IMR-90 (cell line): ENCODE measurements around the gene SLC25A38. TPM values are rescaled to one million over a fixed set of nuclear protein-coding genes. Genes with fewer than 3 reads are reported as not detected.

Experiments
- ATAC-seq: fragments of 200-7000 bp; cut with Tn5 transposase; 2 replicates; pipeline ENCODE4 v1.9.1; 2020; ENCODE audit warnings: low read depth, mild to moderate bottlenecking, moderate library complexity
- BruUV-seq: library from RNA; stranded (reverse); fragments of 400-500 nt; replicated peaks from 2 replicates; lab custom pipeline; 2021; lab: Mats Ljungman, UMichigan
- CTCF ChIA-PET: fragments of 300-600 bp; formaldehyde crosslinking; extraction: SDS; loops from one replicate; lab custom pipeline; 2021; ENCODE audit warnings: antibody characterized with exemption; lab: Yijun Ruan, JAX
- POLR2A ChIA-PET: fragments of 300-600 bp; sonication (Branson Sonifier 250); formaldehyde crosslinking; loops from one replicate; lab custom pipeline; 2022; ENCODE audit warnings: antibody characterized with exemption; ENCODE audit not compliant: unreplicated experiment; lab: Charles Lee
- DNase-seq: peaks from one replicate; pipeline ENCODE4 v3.0.0; 2013
- H2AFZ ChIP-seq: replicated peaks from 2 replicates; pipeline ENCODE3; 2013; ENCODE audit warnings: low read length, mild to moderate bottlenecking; ENCODE audit not compliant: poor library complexity
- H2AK5ac ChIP-seq: 2 replicates; pipeline ENCODE4 v1.6.1; 2013; ENCODE audit warnings: low read depth, low read length, inconsistent platforms
- H2AK9ac ChIP-seq: replicated peaks from 2 replicates; pipeline ENCODE3; 2013; ENCODE audit warnings: mild to moderate bottlenecking, low read depth, low read length, moderate library complexity; ENCODE audit not compliant: poor library complexity
- H2BK120ac ChIP-seq: 2 replicates; pipeline ENCODE4 v1.6.1; 2013; ENCODE audit warnings: low read depth, low read length, inconsistent platforms
- H2BK15ac ChIP-seq: 3 replicates; pipeline ENCODE4 v1.6.1; 2013; ENCODE audit warnings: low read depth, low read length, inconsistent platforms
- H2BK20ac ChIP-seq: 2 replicates; pipeline ENCODE4 v1.6.1; 2013; ENCODE audit warnings: low read depth, mild to moderate bottlenecking, inconsistent platforms, low read length, moderate library complexity
- H2BK5ac ChIP-seq: 2 replicates; pipeline ENCODE4 v1.6.1; 2013; ENCODE audit warnings: mild to moderate bottlenecking, low read depth, low read length, inconsistent platforms; ENCODE audit not compliant: poor library complexity, severe bottlenecking
- H3K14ac ChIP-seq: replicated peaks from 2 replicates; pipeline ENCODE4 v1.6.1; 2013; ENCODE audit warnings: low read depth, low read length, inconsistent platforms
- H3K18ac ChIP-seq: 2 replicates; pipeline ENCODE4 v1.6.1; 2013; ENCODE audit warnings: low read depth, low read length, control low read depth
- H3K23ac ChIP-seq: 2 replicates; pipeline ENCODE4 v1.6.1; 2013; ENCODE audit warnings: low read depth, low read length, inconsistent platforms
- H3K27ac ChIP-seq: 2 replicates; pipeline ENCODE4 v1.5.1; 2013; ENCODE audit warnings: mild to moderate bottlenecking, control low read depth, low read length; ENCODE audit not compliant: insufficient read depth
- H3K27me3 ChIP-seq: 2 replicates; pipeline ENCODE4 v1.6.1; 2013; ENCODE audit warnings: low read length; ENCODE audit not compliant: control insufficient read depth, insufficient read depth
- H3K36me3 ChIP-seq: 2 replicates; pipeline ENCODE4 v1.6.1; 2013; ENCODE audit warnings: low read length, mixed read lengths; ENCODE audit not compliant: control insufficient read depth, insufficient read depth
- H3K4ac ChIP-seq: 2 replicates; pipeline ENCODE4 v1.6.1; 2013; ENCODE audit warnings: low read depth, low read length, inconsistent platforms
- H3K4me1 ChIP-seq: 2 replicates; pipeline ENCODE4 v1.6.1; 2013; ENCODE audit warnings: low read length, mixed read lengths; ENCODE audit not compliant: control insufficient read depth, insufficient read depth
- H3K4me2 ChIP-seq: 2 replicates; pipeline ENCODE4 v1.6.1; 2013; ENCODE audit warnings: low read depth, mild to moderate bottlenecking, control low read depth, low read length, moderate library complexity
- H3K4me3 ChIP-seq: 2 replicates; pipeline ENCODE4 v1.5.1; 2013; ENCODE audit warnings: low read depth, mild to moderate bottlenecking, control low read depth, low read length, moderate library complexity; ENCODE audit not compliant: insufficient read depth
- H3K56ac ChIP-seq: 2 replicates; pipeline ENCODE4 v1.6.1; 2013; ENCODE audit warnings: low read length, inconsistent platforms; ENCODE audit not compliant: insufficient read depth; ENCODE audit errors: extremely low read depth
- H3K79me1 ChIP-seq, 2 experiments: 2 replicates each; pipeline ENCODE4 v1.6.1; 2013; ENCODE audit warnings: low read length in 2 of 2, inconsistent platforms in 1 of 2, low read depth in 1 of 2
- H3K9ac ChIP-seq: 2 replicates; pipeline ENCODE4 v1.6.1; 2013; ENCODE audit warnings: low read depth, low read length, control low read depth
- H3K9me1 ChIP-seq: 2 replicates; pipeline ENCODE4 v1.6.1; 2013; ENCODE audit warnings: low read length, inconsistent platforms; ENCODE audit not compliant: insufficient read depth
- H3K9me3 ChIP-seq: 2 replicates; pipeline ENCODE4 v1.6.1; 2013; ENCODE audit warnings: low read length; ENCODE audit not compliant: control insufficient read depth, insufficient read depth
- H4K20me1 ChIP-seq: 2 replicates; pipeline ENCODE4 v1.6.1; 2013; ENCODE audit warnings: low read length, inconsistent platforms; ENCODE audit not compliant: insufficient read depth
- H4K5ac ChIP-seq: 2 replicates; pipeline ENCODE4 v1.6.1; 2013; ENCODE audit warnings: mild to moderate bottlenecking, low read depth, low read length, control low read depth
- H4K8ac ChIP-seq, 2 experiments: 2 replicates each; pipeline ENCODE4 v1.6.1; 2013; ENCODE audit warnings: low read depth in 2 of 2, low read length in 2 of 2, control low read depth in 1 of 2, inconsistent platforms in 1 of 2
- H4K91ac ChIP-seq: 2 replicates; pipeline ENCODE4 v1.6.1; 2013; ENCODE audit warnings: low read depth, low read length, inconsistent platforms; ENCODE audit not compliant: insufficient read depth
- BHLHE40 ChIP-seq: fragments of 150-350 bp; IDR thresholded peaks from 2 replicates; pipeline ENCODE4 v1.6.1; 2016; ENCODE audit warnings: mild to moderate bottlenecking, low read depth, low read length
- MXI1 ChIP-seq: IDR thresholded peaks from 2 replicates; pipeline ENCODE4 v1.6.1; 2012; ENCODE audit warnings: low read depth, mild to moderate bottlenecking, low read length, moderate library complexity, borderline replicate concordance
- WGBS, 2 experiments: methylation state at CpG; one replicate each; pipeline versions ENCODE4 v1.1.5 to v1.1.7; 2013; ENCODE audit warnings: missing lambda C conversion rate in 2 of 2; ENCODE audit not compliant: insufficient read length in 1 of 2; ENCODE audit errors: extremely low coverage in 2 of 2; 5-methylcytosine and 5-hydroxymethylcytosine counted together
- dilution Hi-C: fragments of 300-500 bp; cut with HindIII; formaldehyde crosslinking; loops from one replicate; pipeline ENCODE4 v1.14.3; 2018; ENCODE audit warnings: low sequenced_read_pairs; ENCODE audit not compliant: unreplicated experiment
- in situ Hi-C: fragments of 300-500 bp; cut with MboI; formaldehyde crosslinking; loops from 3 replicates; pipeline ENCODE4 v1.14.3; 2019; ENCODE audit warnings: low sequenced_read_pairs, inconsistent platforms, mixed read lengths
- intact Hi-C: fragments of 100-400 bp; cut with micrococcal nuclease; formaldehyde crosslinking; loops from 2 replicates; pipeline ENCODE4 v1.10.0; 2022
- polyA plus RNA-seq, 3 experiments: library from polyadenylated mRNA; depleted of rRNA; stranded (reverse); fragments of >200 nt; gene quantifications; 2 replicates each; pipeline ENCODE4 v1.2.3, GENCODE V29; 2012; ENCODE audit warnings: low replicate concordance in 1 of 3
- total RNA-seq: library from RNA; depleted of rRNA; stranded (reverse); fragments of >200 nt; gene quantifications from 2 replicates; pipeline ENCODE4 v1.2.3, GENCODE V29; 2012

SLC25A38 gene
- total and polyA plus RNA-seq, 2 of the 4 experiments (the other 2 are of a cell fraction) = 17.4 to 22.6 TPM

GRCh38 chr3:39432342-39432741 is 49.2 kb downstream of the SLC25A38 start:
- Histone ChIP-seq H3K14ac (no peak overlapping the region), H3K9me1 (peaks cover 4% of the 10 kb centered on the region; the same call in 1 of the 2 replicates), H2BK20ac (no peak overlapping the region), H2AK9ac (no peak overlapping the region), H3K27ac (no peak overlapping the region), H3K4ac (no peak overlapping the region), H2BK15ac (no peak overlapping the region), H2AK5ac (no peak overlapping the region), H3K9ac (no peak overlapping the region), H4K20me1 (no peaks in the 10 kb centered on the region), H3K4me2 (no peak overlapping the region), H4K8ac (no peak overlapping the region), H3K56ac (no peak overlapping the region), H2BK120ac (no peak overlapping the region), H3K36me3 (no peaks in the 10 kb centered on the region), H4K5ac (no peak overlapping the region), H2BK5ac (no peak overlapping the region), H3K79me1 (no peaks in the 10 kb centered on the region), H3K23ac (no peak overlapping the region), H3K9me3 (no peaks in the 10 kb centered on the region), H4K91ac (no peak overlapping the region), H3K4me3 (no peak overlapping the region), H3K4me1 (peaks cover 5% of the 10 kb centered on the region), H3K27me3 (no peaks in the 10 kb centered on the region), H3K18ac (no peak overlapping the region), H2AFZ (no peak overlapping the region)
- dilution Hi-C loops = no loop called here
- no TSS peak for BruUV-seq
- ATAC-seq = no peak
- WGBS, 2 experiments = 92% methylated on average over 2 of the region's 5 CpGs; no CpG with 5 or more reads in 1 of the 2 experiments
- ChIA-PET CTCF (interaction anchor here (1.2 kb wide), 1 partner anchor 15 kb away, joined by 3 read pairs; no protein-coding TSS in a partner anchor), POLR2A (no interaction called here)
- intact Hi-C loops = no loop called here
- TF ChIP-seq BHLHE40 = 0 out of 2 replicates have a peak, but pooled peaks have one; percentile 12
- no peak for TF ChIP-seq MXI1
- DNase-seq = no peak
- in situ Hi-C loops = no loop called here
